NB4 (cell line): ENCODE results near the gene AGPAT3.

Source experiments
- DNase-seq: peaks from one replicate; pipeline ENCODE4 v3.0.0; 2010; ENCODE audit warnings: low read depth
- H3K4me3 ChIP-seq: one replicate; pipeline ENCODE4 v1.5.1; 2011; ENCODE audit warnings: mild to moderate bottlenecking, low read depth, low read length, moderate library complexity
- MYC ChIP-seq: IDR thresholded peaks from 2 replicates; pipeline ENCODE4 v1.6.1; 2011; ENCODE audit warnings: low read depth, low read length
- POLR2A ChIP-seq: IDR thresholded peaks from 2 replicates; pipeline ENCODE4 v1.6.1; 2011; ENCODE audit warnings: mild to moderate bottlenecking; ENCODE audit not compliant: insufficient read length; ENCODE audit errors: extremely low read depth
- TF ChIP-seq, protein P1 (sequence below): IDR thresholded peaks from 2 replicates; pipeline ENCODE4 v1.6.1; 2011; ENCODE audit warnings: low read depth, low read length
- TF ChIP-seq, protein P2 (sequence below): IDR thresholded peaks from one replicate; pipeline ENCODE4 v1.5.1; 2012; ENCODE audit warnings: low read depth, low read length

Gene AGPAT3

DNA sequence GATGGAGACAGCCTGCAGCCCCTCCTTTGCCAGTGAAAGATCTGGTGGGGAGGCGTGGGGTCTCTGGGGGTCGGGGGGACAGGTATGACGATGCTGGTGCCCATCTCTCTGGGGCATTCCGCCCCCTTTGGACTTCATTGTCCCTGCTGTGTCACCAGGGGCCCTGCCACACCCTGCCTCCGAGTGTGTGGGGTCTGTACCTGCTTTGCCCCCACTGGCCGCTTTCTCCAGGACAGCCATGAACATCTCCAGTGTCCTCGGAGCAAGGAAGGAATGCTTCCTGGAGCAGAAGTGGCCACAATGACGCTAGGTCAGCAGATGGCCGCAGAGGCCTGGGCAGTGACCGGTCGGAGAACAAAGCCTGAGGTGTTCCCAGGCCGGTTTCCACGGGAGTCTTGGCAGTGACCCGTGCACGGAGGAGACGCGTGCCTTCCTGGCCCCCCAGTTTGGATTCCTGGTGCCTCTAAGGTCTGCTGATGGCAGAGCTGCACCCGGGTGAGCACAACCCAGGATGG, 128.5 kb downstream of the AGPAT3 start:
- TF ChIP-seq MYC (no peak), POLR2A (no peak)
- TF ChIP-seq, protein P1, sequence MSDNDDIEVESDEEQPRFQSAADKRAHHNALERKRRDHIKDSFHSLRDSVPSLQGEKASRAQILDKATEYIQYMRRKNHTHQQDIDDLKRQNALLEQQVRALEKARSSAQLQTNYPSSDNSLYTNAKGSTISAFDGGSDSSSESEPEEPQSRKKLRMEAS: no peak
- TF ChIP-seq, protein P2, sequence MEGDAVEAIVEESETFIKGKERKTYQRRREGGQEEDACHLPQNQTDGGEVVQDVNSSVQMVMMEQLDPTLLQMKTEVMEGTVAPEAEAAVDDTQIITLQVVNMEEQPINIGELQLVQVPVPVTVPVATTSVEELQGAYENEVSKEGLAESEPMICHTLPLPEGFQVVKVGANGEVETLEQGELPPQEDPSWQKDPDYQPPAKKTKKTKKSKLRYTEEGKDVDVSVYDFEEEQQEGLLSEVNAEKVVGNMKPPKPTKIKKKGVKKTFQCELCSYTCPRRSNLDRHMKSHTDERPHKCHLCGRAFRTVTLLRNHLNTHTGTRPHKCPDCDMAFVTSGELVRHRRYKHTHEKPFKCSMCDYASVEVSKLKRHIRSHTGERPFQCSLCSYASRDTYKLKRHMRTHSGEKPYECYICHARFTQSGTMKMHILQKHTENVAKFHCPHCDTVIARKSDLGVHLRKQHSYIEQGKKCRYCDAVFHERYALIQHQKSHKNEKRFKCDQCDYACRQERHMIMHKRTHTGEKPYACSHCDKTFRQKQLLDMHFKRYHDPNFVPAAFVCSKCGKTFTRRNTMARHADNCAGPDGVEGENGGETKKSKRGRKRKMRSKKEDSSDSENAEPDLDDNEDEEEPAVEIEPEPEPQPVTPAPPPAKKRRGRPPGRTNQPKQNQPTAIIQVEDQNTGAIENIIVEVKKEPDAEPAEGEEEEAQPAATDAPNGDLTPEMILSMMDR: no peak
- no peak for DNase-seq
- no peak overlapping the region for H3K4me3 ChIP-seq

DNA sequence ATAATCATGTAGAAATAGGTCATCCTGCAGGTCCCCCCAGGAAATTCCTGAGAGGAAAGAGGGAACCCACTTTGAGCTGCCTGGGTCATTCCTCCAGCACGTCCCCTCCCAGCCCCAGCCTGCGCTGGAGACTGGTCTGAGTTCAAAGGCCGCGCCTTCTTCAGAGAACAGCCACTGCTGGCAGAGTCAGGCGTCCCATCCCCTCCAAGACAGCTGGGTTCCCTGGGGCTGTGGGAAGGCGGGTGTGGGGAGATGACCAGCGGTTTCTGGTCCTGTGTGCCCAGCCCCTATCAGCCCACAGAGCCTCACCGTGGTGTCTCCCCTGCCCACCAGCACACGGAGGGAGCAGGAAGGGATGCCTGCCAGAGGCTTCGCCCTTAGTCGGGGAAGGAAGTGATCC, 129.1 kb downstream of the AGPAT3 start:
- no peak for TF ChIP-seq POLR2A
- TF ChIP-seq, protein P2: no peak
- TF ChIP-seq, protein P1: no peak
- no peak for TF ChIP-seq MYC
- no peak for DNase-seq
- no peak overlapping the region for H3K4me3 ChIP-seq

DNA sequence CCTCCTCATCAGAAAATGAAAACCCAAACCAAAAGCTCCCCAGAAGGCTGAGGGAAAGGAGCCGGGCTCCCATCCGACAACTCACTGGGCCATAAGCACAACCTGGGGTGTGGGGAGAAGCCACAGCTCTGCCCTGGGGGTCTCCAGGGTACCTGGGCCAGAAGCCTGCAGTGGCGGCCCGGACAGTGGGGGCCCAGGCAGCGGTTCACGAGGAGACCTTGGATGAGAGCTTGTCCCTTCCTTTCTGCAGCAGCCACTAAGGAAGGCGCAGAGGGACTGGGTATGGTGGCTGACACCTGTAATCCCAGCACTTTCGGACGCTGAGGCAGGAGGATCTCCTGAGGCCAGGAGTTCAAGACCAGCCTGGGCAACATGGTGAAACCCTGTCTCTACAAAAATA, 129.6 kb downstream of the AGPAT3 start:
- no peak overlapping the region for H3K4me3 ChIP-seq
- no peak for DNase-seq
- TF ChIP-seq, protein P2: no peak
- TF ChIP-seq, protein P1: no peak
- TF ChIP-seq POLR2A (no peak), MYC (no peak)

DNA sequence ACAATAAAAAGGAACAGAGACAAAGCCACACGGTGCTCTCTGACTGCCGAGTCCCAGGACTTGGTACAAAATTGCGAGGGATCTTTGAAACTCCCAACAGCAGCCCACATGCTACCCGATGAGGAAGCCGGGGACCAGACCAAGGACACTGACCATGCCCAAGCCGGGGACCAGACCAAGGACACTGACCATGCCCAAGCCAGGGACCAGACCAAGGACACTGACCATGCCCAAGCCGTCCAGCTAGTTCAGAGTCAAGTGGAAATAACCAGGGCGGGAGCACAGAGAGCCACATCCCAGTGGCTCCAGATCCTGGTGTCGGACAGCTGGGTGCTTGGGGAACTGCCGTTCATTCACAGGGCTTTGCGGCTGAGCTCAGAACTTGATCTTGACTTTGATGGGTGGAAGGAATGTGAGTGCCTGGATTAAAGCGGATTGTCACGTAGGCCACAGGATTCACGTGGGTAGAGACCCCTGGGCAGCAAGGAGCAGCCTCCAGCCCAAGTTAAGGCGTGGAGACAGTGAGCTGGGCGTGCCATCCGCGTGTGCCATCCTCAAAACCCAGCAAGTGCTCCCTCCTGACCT, 130.6 kb downstream of the AGPAT3 start:
- no peak for DNase-seq
- no peak for TF ChIP-seq MYC
- TF ChIP-seq, protein P2: no peak
- TF ChIP-seq, protein P1: no peak
- no peak for TF ChIP-seq POLR2A
- H3K4me3 ChIP-seq: no peak overlapping the region

DNA sequence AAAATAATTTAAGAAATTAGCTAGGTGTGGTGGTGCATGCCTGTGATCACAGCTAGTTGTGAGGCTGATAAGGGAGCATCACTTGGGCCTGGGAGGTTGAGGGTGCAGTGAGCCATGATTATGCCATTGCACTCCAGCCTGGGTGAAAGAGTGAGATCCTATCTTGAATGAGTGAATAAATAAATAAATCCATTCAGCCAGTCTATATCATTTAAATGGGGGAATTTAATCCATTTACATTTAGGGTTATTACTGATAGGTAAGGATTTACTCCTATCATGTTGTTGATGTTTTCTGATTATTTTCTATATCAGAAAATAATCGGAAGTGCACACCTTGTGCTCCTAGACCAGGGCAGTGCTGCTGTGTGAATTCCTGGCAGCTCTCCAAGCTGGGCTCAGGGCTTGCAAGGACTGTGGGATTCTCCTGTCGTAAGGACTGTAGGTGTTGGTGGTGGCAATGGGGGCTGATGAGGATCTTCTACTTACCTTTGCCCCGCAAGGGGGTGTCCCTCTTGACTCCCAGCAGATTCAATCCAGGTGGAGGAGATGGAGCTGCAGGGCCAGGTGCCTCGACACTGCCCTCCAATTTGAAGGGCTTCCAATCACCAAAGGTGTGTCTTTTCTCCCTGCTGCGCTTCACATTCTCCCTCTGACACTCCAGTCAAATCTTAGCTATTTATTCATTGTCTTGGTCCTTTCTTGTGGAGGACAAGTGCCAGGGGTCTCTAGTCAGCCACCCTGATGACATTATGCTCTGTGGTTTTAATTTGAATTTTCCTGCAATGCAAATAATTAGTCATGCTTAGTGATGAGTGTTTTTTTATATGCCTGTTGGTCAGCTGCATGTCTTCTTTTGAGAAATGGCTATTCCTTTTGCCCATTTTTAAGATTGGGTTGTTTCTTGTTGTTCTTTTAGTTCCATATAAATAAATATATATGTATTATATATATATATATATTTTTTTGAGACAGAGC, 133.0 kb downstream of the AGPAT3 start:
- no peak for DNase-seq
- TF ChIP-seq MYC (no peak), POLR2A (no peak)
- TF ChIP-seq, protein P2: no peak
- TF ChIP-seq, protein P1: no peak
- H3K4me3 ChIP-seq: no peak overlapping the region
